HG03521 (cell line): ENCODE data around the gene PMIS2.

Source experiments
- ATAC-seq: cut with Tn5 transposase; IDR thresholded peaks from one replicate; pipeline ENCODE4 v1.9.1; 2021; ENCODE audit warnings: mild to moderate bottlenecking, moderate library complexity; ENCODE audit not compliant: unreplicated experiment

Gene PMIS2

DNA sequence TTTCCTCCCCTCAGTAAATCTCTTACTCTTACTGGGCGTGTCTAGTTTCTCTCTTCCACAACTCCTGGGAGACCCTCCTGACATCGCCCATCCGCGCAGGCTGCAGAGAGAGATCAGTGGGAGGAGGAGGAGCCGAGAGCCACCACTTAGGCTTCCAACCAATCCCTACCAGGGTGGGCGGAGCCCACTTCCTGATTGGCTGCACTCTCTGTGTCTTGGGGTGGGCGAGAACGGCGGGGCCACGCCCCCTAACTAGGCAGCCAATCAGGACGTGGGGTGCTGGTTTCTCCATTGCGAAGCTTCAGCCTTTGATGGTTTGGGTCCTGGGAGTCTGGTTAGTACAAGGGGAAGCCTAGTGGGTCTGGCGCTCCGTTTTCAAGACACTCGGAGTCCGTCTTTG is at the start of gene PMIS2:
Gene PMIS2 (plus strand): TSS at position 326 of the 400 bp plus-strand sequence. CDS start 87 bp downstream, outside the sequence.
- ATAC-seq, result no peak

GRCh38 chr19:35539314-35539713 is 46.7 kb upstream of the PMIS2 start:
- no peak for ATAC-seq

DNA sequence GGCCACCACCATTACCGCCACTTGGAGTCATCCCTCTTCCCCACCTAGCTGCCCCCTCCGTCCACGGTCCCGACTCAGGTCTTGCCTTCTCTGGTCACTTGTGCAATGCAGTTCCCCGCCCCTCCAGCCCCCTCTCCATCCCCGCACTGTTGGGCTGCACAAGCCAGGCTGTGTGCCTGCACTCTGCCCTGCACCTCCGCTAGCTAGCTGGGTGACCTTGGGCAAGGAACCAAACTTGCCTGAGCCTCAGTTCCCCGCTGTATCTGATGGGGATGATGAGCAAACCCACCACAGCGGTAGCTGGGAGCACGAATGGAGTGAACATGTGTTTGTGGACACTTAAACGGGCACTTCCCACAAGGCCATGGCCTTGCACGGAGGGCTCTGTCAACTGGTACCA is 46.1 kb upstream of the PMIS2 start:
- no peak for ATAC-seq

- no peak for ATAC-seq
Observed at GRCh38 chr19:35540356-35540927, 45.5 kb upstream of the PMIS2 start.

DNA sequence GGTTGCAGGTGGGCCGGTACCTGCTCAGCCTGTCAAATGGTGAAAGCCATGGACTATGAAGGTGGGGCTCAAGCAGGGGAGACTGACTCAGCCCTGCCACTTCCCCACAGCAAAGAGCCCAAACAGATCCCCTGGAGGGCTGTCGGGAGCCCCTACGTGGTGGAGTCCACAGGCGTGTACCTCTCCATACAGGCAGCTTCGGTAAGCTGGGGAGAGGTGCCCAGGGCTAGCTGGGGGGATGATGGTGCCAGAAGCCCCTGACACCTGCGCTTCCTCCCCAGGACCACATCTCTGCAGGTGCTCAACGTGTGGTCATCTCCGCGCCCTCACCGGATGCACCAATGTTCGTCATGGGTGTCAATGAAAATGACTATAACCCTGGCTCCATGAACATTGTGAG is 43.8 kb upstream of the PMIS2 start:
- ATAC-seq, result no peak

- no peak for ATAC-seq
Observed at GRCh38 chr19:35543280-35544109, 42.5 kb upstream of the PMIS2 start.

DNA sequence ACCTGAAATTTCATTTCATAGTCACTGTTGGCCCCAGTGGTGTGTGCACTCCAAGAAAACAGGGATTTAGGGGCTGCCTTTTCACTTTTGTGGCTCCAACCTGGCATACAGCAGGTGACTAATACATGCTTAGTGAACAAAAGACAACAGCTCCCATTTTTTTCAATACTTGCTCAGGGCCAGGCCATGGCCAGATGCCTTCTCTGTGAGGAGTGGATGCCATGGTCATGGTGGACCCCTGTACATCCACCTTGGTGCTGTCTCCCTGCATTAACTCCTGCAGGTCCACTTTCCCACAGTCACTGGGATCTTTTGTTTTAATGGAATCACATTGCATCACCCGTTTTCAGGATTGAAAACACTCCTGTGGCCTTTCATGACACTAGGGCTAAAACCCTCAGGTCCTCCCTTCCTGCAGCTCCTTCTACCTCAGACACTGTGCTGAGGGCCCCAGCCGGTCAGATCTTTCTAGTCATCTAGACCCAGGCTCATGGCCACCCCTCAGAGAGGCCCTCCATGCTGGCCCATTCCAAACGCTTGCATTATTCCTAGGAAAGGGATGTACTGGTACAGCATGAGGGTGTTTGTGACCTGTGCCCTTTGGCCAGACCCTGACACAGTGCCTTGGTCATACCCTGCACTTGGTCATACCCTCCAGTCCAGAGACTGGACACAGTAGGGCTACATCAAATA is 41.7 kb upstream of the PMIS2 start:
- ATAC-seq, result no peak

DNA sequence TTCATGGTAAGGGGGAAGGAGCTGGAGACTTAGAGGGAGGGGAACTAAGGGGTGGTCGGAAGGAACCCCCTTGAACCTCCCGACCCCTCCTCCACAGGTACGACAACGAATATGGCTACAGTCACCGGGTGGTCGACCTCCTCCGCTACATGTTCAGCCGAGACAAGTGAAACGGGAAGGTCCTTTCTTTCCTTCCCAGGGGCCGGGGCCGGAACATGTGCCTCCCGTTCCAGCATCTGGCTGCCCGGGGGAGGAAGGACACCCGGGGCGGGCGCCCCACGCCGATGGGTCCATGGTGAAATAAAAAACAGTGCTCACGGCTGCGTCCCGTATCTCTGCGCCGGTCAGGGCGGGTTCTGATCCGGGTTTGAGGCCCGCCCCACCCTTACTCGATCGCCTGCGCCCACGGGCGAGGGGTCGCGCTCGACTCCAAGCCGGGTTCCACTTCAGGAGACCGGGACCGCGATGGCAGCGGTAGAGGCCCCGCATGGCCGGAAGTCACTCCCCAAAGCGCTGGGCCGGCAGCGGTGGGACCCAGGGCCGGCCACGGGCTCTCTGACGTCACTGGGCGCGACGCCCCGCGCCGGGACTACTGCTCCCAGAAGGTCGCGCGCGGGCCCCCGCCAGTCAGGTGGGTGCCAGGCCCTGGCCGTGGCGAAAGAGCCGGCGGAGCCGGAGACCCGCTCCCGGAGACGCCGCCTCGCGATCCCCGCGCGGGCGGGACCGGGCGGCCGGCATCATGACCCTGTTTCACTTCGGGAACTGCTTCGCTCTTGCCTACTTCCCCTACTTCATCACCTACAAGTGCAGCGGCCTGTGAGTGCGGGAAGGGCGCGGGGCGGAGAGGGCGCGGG is 40.7 kb upstream of the PMIS2 start, which contains the start of gene TMEM147:
Gene TMEM147 (plus strand): TSS at position 626 of the 854 bp plus-strand sequence. CDS start 114 bp downstream, at position 740.
- peak; percentile 80 for ATAC-seq

GRCh38 chr19:35545855-35546381 is 40.1 kb upstream of the PMIS2 start:
- ATAC-seq, result no peak

- ATAC-seq, result no peak
Observed at GRCh38 chr19:35546532-35546931, 39.4 kb upstream of the PMIS2 start.

DNA sequence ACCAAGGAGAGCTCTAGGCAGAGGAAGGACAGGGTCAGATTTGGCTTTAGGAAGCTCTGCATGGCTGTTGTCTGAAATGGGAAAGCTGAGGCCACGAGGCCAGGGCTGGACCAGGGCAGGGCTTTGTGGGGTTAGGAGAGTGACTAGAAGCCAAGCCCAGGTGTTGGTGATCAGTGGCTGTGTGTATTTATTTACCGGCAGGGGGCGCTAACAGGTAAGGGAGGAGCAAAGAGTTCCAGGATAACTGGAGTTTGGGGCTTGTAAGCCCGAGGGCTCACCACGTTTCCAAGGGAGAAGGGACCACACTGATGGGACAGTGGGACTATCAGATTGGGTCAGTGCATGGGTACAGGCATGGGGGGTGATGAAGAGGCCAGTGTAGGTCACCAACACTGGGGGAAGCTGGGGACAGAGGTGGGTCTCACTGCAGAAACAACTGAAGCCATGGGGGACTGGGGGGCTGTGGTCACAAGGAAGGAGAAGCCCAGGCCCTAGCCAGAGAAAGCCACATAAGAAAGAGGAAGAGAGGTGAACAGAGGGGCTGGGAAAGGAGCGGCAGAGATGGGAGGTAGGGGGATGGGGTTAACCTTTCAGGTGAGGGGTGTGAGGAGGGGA is 36.7 kb upstream of the PMIS2 start:
- no peak for ATAC-seq

- ATAC-seq, result no peak
Observed at GRCh38 chr19:35549879-35550523, 36.0 kb upstream of the PMIS2 start.

DNA sequence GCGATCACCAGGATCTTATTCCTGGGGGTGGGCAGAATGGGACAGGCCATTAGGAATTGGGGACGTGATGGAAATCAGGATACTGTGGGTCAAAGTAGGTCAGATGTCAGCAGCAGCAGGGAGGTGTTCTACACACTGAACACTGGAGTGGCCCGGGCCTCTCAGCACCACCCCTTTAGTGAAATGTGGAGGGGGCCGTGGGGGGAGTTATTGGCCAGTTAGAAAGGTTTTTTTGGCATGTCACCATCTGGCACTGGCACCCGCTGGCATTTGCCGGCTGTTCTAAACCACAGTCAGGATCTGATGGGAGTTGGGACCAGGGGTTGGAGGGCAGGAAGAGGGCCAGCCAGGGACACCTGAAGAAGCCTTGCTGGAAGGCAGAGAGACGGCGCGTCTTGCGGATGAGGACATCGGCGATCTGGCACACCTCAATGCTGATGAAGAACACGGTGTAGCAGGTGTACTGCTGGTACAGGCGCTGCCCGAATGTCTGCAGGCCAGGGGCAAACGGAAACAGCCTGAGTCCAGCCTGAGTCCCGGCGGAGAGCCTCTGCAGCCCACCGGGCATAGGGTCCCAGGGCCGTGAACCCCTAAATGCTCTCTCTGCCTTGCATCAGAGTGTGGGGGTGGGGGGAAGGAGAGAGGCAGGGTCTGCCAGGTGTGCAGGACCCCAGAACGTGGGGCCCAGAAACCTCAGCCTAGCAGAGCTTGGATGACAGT is 34.7 kb upstream of the PMIS2 start:
- no peak for ATAC-seq

- ATAC-seq, result no peak
Observed at GRCh38 chr19:35552534-35553384, 33.2 kb upstream of the PMIS2 start.

DNA sequence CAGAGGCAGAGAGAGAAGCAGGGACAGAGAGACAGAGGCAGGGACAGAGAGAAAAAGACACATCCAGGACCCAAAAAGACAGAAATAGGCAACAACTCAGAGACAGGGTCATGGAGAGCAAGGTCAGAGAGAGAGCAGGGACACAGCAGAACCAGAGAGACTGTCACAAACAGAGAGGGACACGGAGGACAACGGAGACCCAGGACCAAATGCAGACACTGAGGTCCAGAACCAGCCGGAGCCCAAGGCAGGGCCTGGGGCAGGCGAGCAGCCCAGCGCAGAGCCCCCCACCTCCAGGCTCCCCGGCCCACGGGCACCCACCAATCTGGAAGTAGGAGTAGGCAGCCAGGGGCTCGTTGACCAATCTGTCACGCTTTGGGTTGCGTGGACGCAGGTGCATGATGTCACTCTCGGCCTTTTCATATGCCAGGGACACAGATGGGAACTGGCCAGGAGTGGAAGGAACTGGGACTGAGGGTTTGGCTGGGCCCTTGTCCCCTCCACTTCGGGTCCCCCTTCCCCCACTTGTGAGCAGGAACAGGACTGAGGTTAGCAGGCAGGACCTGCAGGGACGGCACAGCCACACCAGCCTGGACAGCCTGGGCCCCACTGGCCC is 32.5 kb upstream of the PMIS2 start:
- no peak for ATAC-seq

GRCh38 chr19:35554076-35554475 is 31.9 kb upstream of the PMIS2 start:
- no peak for ATAC-seq

DNA sequence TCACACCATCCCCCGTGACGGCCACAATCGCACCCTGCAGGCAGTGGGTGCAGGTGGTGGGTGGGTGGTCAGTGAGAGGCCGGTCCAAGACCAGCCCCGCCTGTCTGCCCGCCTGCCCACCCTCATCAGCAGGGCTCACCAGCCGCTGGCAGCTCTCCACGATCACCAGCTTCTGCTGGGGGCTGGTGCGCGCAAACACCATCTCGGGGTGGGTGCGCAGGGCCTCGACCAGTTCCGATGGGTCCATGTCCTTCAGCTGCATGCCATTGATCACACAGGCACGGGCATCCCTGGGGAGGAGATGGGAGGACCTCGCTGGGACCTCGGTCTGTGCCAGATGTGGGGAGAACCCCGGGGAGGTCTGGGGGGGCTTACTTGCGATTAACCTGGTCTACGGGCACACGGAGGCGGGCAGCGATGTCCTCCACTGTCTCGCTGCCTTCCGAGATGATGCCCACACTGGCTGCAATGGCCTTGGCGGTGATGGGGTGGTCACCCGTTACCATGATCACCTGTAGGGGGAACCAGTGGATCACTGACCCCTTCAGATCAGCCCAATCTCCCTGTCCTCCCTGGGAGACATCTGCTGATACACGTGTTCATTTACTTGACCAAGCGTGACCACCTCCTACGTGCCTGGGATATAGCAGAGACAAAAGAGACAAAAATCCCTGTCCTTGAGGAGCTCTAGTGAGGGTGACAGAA is 30.5 kb upstream of the PMIS2 start:
- ATAC-seq, result no peak
